PC-3 (cell line): ENCODE data around the gene KRTAP12-1.

Source experiments
- EZH2 ChIP-seq: fragments of 300-600 bp; sonication (generic); IDR thresholded peaks from one replicate; pipeline ENCODE4 v1.6.1; 2017; ENCODE audit warnings: antibody characterized with exemption, mild to moderate bottlenecking, low read length; ENCODE audit not compliant: unreplicated experiment
- TF ChIP-seq, protein P1 (sequence below): fragments of 300-600 bp; sonication (generic); conservative IDR thresholded peaks from 2 replicates; pipeline ENCODE4 v1.5.1; 2017; ENCODE audit warnings: antibody characterized with exemption, low read depth, mild to moderate bottlenecking, low read length

DNA sequence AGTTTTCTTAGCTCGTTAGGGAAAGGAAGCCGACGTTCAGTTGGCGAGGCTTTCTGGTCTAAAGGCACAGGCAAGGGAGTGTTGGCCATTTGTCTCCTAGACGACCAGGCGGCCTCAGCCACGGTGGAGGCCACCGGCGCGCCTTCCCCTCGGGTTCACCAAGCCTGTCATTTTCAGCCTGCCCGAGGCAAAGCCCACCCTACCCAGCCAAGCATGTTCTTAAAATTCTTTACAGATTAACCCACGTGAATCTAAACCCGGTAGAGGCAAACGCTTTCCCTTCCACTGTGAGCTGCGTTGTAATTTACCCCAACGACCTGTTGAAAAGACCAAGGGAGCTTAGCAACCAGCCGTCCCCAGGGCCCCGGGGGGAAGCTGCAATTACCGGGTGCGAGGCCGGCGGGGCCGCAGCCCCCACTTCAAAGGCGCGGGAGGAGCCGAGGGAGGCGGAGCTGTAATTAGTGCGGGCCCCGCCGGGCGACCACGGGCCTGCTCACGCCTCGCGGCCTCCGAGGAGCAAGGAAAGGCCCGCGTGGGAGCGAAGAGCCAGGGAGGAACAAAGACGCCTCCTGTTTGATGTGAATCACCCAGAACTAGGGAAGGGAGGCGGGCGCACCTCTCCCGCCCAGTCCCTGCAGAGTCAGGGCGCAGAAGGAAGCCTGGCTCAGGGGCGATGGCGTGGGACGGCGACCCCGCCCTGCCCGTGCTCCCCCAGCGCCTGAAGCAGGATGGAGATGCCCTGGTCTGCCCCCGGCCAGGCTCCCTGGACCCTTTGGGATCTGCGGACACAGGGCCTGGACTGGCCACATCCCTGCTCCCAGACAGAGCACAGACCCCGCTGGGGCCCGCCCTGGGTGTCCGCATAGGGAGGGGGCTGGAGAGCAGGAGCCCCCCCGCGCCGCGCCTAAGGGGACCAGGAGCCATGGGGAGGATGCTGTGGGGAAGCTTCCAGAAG is 41.5 kb upstream of the KRTAP12-1 start:
- TF ChIP-seq, protein P1, sequence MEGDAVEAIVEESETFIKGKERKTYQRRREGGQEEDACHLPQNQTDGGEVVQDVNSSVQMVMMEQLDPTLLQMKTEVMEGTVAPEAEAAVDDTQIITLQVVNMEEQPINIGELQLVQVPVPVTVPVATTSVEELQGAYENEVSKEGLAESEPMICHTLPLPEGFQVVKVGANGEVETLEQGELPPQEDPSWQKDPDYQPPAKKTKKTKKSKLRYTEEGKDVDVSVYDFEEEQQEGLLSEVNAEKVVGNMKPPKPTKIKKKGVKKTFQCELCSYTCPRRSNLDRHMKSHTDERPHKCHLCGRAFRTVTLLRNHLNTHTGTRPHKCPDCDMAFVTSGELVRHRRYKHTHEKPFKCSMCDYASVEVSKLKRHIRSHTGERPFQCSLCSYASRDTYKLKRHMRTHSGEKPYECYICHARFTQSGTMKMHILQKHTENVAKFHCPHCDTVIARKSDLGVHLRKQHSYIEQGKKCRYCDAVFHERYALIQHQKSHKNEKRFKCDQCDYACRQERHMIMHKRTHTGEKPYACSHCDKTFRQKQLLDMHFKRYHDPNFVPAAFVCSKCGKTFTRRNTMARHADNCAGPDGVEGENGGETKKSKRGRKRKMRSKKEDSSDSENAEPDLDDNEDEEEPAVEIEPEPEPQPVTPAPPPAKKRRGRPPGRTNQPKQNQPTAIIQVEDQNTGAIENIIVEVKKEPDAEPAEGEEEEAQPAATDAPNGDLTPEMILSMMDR: no peak
- TF ChIP-seq EZH2: no peak
